Activated CD8-positive, alpha-beta memory T cell treated with anti-CD3 and anti-CD28 coated beads, Interleukin-2, amount 50 U/mL, for 48 hours (primary cell): ENCODE measurements around the gene NEURL3.
"Not testable (repeated sequence)": the region's sequence is repeated elsewhere in the genome, so short reads cannot be mapped to it uniquely, and the experiment has no call there.

ENCODE experiments used
- DNase-seq: peaks from one replicate; pipeline ENCODE4 v3.0.0-alpha.2; 2020

Gene NEURL3, protein sequence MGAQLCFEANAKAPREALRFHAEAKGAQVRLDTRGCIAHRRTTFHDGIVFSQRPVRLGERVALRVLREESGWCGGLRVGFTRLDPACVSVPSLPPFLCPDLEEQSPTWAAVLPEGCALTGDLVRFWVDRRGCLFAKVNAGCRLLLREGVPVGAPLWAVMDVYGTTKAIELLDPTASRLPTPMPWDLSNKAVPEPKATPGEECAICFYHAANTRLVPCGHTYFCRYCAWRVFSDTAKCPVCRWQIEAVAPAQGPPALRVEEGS

GRCh38 chr2:96505231-96505889, at the start of gene NEURL3:
Gene NEURL3 (minus strand): TSS chr2:96505357. CDS start chr2:96505286, 71 bp downstream.
- DNase-seq = peak; percentile 44

DNA sequence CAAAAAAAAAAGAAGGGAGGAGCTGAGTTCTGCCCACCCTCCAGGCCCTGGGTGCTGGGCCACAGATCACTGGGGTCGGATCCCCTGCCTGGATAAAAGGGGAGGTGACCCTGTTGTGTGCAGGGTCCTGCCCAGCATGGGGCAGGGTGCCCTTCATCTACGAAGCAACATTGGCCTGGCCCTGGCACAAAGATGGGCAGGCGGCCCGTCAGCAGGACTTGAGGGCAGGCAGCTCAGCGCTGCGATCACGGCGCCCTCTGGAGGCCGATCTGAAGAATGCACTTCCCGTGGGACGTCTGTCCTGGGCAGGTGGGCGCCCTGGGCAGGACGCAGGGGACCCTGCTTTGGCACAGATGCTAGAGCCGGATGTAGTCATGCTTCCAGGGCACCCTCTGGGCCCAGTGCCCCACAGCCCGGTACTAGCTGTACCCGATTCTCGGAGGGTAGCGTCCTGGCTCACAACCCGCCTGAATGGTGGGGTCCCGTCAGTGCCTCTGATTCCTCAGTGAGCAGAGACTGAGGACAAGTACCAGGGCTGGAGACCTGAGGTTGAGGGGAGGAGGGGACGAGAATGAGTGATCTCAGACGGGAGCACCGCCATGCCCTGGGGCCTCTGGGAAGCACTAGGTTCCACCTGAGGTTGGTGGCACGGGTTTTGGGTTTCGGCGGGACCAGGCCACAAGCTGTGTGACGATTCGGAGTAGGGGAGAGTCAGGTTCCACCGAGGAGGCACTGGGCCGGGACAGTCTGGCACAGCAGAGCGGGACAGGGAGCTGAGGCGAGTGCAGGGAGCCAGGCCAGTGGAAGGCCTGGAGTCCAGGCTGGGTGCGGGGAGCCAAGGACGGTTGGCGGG, 49.4 kb upstream of the NEURL3 start:
- DNase-seq = peak; percentile 88

DNA sequence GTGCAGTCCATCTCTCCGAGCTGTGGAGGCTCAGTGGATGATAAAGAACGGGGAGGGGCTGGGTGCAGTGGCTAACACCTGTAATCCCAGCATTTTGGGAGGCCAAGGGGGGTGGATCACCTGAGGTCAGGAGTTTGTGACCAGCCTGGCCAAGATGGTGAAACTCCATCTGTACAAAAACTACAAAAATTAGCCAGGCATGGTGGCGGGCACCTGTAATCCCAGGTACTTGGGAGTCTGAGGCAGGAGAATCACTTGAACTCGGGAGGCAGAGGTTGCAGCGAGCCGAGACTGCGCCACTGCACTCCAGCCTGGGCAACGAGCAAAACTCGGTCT, 48.8 kb upstream of the NEURL3 start:
- DNase-seq = not testable (repeated sequence)

DNA sequence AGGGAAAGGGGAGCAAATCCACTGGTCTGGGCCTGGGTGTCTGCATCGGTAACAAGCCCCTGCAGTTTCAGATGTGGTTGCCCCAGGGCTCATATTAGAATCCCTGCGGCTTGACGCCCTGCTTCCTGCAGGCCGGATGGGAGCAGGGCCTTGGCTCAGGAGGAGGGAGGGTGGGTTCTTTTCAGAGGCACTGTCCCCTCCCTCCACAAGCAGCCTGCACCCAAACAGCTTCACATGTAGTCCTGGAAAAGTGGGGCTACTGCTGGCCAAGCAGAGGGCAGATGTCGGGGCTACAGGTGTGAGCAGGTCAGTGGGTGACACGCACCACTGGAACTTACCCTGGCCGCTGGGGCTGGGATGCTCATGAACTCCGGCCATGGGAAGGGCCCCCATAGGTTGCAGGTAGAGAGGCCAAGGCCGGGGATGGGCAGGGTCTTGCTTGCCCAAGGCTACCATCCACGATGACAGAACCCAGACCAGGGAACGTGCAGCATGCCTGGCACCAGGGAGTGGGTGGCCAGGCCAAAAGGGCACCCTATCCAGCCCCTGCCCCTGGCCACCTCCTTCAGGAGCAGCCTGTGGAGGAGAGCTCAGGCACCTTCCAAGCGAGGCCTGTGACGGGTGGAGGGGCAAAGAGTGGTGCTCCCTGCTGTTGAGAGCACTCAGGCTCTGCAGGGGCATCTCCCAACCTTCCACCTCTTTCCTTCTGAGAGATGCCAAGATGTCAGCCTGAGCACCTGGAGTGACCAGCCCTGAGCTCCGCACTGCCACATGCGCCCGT, 48.2 kb upstream of the NEURL3 start:
- peak; percentile 72 for DNase-seq

GRCh38 chr2:96552315-96553175, 47.4 kb upstream of the NEURL3 start:
- peak; percentile 67 for DNase-seq

DNA sequence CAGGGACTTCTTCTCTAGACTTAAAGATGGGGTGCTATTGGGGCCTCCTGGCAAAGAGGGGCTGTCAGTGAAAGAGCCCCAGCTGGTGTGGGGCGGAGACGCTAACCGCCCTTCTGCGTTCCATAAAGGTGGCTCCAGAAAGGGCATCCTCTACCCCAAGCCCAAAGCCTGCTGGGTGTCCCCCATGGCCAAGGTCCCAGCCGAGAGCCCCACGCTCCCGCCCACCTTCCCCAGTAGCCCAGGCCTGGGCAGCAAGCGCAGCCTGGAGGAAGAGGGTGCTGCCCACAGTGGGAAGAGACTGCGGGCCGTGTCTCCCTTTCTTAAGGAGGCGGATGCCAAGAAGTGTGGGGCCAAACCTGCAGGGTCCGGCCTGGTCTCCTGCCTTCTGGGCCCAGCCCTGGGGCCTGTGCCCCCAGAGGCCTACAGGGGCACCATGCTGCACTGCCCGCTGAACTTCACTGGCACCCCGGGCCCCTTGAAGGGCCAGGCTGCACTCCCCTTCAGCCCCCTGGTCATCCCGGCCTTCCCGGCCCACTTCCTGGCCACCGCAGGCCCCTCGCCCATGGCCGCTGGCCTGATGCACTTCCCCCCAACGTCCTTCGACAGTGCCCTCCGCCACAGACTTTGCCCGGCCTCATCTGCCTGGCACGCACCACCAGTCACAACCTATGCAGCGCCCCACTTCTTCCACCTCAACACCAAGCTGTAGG, 46.6 kb upstream of the NEURL3 start:
- DNase-seq = peak; percentile 60

DNA sequence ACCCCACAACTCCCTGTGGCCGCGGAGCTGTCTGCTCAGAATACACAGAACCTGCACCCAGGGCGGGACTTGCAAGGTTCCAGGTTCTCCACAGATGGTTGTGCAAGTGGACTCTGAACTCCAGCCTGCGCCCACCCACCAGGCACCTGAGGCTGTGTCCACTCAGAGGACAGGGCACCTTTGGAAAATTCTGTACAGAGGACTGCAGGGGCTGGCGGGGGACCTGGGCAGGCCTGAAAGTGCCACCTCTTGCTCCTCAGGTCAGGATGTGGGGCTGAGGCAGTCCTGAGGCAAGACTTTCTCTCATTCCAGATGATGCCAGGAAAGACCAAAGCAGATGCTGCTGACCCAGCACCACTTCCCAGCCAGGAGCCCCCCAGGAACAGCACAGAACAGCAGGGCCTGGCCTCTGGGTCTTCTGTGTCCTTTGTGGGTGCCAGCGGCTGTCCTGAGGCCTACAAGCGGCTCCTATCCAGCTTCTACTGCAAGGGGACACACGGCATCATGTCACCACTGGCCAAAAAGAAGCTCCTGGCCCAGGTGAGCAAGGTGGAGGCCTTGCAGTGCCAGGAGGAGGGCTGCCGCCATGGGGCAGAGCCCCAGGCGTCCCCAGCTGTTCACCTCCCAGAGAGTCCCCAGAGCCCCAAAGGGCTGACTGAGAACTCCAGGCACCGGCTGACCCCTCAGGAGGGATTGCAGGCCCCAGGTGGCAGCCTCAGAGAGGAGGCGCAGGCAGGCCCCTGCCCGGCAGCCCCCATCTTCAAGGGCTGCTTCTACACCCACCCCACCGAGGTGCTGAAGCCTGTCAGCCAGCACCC, 45.8 kb upstream of the NEURL3 start:
- peak; percentile 54 for DNase-seq

- DNase-seq = peak; percentile 65
Observed at GRCh38 chr2:96549967-96550786, 45.0 kb upstream of the NEURL3 start.

DNA sequence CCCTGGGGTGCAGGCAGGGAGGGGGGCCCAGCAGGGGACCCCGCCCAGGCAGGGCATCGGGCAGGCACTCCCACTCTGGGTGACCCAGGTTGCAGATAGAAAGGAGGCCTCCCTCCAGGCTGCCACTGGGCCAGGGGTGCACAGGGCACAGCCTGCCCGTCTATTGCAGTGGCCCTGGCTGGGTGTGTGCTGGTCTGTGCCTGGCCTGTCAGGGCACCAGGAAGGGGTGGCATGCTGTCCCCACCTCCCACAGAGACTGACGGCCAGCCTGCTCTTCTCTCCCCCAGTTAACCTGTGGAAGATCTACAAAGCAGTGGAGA, 44.3 kb upstream of the NEURL3 start:
- no peak for DNase-seq

GRCh38 chr2:96548558-96549465, 43.7 kb upstream of the NEURL3 start:
- peak; percentile 55 for DNase-seq

DNA sequence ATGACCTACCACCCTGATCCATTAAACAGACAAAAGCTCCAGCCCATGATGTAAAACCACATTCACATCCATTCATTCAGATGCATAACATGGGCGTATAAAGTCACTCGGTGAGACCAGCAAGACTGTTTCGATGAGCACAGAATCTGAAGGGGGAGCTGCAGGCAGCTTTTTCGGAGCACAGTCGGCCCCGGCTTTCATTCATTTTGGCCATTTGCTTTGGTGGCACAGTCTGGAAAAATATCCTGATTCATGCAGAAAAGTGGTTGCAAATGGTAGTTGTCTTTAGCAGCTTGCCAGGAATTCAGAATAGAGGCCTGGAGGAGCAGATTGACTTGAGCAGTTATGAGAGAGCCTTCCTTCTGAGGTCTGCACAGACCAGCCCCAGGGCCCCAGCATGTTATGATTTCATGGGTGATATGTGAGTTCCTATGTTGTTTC, 42.6 kb upstream of the NEURL3 start:
- peak; percentile 48 for DNase-seq

DNA sequence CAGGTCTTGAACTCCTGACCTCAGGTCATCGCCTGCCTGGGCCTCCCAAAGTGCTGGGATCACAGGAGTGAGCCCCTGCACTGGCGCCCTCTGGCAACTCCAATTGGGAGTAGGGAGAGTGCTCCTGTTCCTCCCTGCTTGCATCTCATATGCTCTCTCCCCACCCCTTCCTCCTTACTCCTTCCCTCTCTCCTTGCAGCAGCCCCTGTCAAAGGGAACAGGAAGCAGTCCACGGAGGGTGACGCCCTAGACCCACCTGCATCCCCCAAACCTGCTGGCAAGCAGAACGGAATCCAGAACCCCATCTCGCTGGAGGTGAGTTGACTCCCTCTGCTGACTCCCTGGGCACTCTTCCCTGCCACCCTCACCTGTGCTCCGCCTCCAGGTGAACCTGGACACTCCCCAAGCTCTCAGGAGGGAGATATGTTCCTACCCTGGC, 42.1 kb upstream of the NEURL3 start:
- peak; percentile 53 for DNase-seq

DNA sequence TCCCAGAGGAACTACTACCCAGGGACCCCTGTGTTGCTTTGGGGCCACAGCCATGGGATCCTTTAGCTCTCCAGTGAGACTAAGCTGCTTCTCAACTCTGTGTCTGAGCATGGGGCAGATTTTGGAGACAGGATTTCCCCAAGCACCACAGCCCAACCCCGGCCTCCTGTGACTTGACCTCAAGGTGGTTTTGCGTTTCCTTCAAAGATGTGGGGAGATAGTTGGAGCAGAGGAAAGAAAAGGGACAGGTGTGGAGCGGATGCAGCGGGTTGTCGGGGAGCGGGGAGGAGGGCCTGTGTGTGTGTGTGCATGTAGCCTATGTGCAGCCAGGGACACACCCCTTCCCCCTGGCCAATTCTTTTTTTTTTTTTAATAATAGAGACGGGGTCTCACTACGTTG, 41.6 kb upstream of the NEURL3 start:
- peak; percentile 57 for DNase-seq

- DNase-seq = no peak
Observed at GRCh38 chr2:96546321-96546720, 41.2 kb upstream of the NEURL3 start.

DNA sequence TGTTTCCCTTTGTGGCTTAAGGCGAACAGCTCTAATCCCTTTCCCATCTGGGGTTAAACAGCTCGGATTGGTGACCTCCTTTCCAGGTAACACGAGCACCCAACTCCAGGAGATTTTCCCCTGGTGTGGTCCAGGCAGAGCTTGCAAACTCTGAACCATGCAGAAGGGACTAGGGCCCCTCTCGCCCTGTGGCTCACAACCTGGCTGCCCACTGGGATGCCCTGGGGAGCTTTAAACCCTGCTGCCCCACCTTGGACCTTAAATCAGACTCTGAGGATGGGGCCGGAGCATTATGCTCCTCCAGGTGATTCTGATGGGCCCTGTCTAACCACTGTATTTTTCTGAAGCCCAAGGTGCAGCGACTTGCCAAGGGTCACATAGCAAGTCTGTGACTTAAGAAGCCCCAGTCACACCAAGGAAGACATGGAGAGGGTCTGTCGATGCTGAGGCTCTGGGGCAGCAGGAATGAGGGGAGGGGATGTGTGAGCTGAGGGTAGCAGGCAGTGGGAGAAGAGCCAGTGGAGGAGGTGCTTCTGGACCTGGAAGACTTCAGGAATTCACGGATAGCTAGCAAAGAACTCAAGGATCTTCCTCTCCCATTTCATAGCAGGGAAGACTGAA, 37.3 kb upstream of the NEURL3 start:
- DNase-seq = peak; percentile 51

DNA sequence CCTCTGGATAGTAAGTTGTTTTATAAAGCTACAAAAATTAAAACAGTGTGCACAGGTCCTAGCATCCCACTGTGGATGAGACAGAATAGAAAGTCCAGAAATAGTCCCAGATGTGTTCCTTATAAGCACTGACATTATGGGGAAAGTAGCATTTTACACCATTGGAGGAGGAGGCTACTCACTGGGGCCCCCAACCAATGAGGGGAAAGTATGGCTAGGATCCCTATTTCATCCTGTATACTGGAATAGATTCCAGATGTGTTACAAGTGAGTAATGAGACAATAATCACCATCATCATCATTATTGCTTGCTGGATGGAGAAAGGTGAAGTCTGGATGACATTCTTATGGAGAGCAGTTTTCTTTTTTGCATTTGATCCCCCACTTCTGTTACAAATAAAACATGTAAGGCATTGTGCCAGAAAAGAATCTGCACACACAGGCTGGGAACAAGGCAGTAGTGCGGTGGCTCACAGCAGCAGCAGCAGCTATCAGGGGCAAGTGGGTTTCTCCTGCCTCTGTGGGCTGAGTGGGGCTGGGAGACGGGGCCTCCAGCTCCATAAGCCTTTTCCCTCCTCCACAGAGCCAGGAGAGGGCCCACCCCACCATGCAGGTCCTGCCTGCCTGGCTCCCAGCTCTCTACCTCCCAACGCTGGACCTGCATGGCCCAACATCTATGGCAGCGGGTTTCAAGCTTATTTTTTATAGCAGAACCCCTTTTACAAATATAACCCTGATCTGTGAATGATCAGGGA, 36.4 kb upstream of the NEURL3 start:
- DNase-seq = no peak

DNA sequence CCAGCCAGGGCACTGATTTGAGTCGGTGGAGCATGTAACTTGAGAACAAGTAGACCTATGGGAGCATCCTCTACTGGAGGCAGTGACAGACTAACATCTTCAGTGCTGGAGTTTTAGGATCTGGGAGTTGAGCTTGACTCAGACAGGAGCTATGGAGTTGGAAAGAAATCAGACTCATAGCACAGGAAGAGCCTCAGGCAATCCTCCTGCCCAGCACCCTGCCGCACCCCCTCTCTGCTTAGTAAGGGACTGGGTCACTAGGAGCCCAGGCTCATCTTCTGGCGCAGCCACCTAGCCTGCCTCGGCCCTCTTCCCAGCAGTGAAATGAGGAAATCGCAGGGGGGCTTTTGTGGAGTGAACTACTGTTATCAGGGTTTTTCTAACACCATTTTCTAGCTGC, 35.0 kb upstream of the NEURL3 start:
- DNase-seq = no peak
